ENCODE data around the gene ZNF865.

The ZNF865 gene

GRCh38 chr19:55588738-55589137, 16.7 kb upstream of the ZNF865 start:
- no peak for DNase-seq

GRCh38 chr19:55590109-55590508, 15.3 kb upstream of the ZNF865 start:
- no peak for DNase-seq

- peak; percentile 29 for DNase-seq
Measured at GRCh38 chr19:55590617-55591016, 14.8 kb upstream of the ZNF865 start.

- DNase-seq: no peak
Measured at GRCh38 chr19:55591555-55591954, 13.9 kb upstream of the ZNF865 start.

GRCh38 chr19:55592391-55593090, 12.9 kb upstream of the ZNF865 start:
- no peak for DNase-seq

- DNase-seq: no peak
Measured at GRCh38 chr19:55593096-55593772, 12.2 kb upstream of the ZNF865 start.

- no peak for DNase-seq
Measured at GRCh38 chr19:55594996-55595545, 10.4 kb upstream of the ZNF865 start.

- DNase-seq: no peak
Measured at GRCh38 chr19:55596304-55596703, 9.1 kb upstream of the ZNF865 start.

GRCh38 chr19:55597501-55597921, 7.9 kb upstream of the ZNF865 start:
- DNase-seq: no peak

- DNase-seq: no peak
Measured at GRCh38 chr19:55598034-55598433, 7.4 kb upstream of the ZNF865 start.

GRCh38 chr19:55598719-55599467, 6.6 kb upstream of the ZNF865 start:
- peak; percentile 97 for DNase-seq

- peak; percentile 99 for DNase-seq
Measured at GRCh38 chr19:55599468-55599841, 6.0 kb upstream of the ZNF865 start, which contains the start of gene FIZ1. FIZ1 (minus strand) TSS chr19:55599517; CDS start chr19:55597865, 1,652 bp downstream.

GRCh38 chr19:55599842-55600661, 5.4 kb upstream of the ZNF865 start, which contains the start of gene ZNF524:
ZNF524 (plus strand) TSS chr19:55600288; CDS start chr19:55602113, 1,825 bp downstream.
- peak; percentile 92 for DNase-seq

GRCh38 chr19:55600662-55601028, 4.8 kb upstream of the ZNF865 start:
- no peak for DNase-seq

- DNase-seq: no peak
Measured at GRCh38 chr19:55601084-55601483, 4.4 kb upstream of the ZNF865 start.

- DNase-seq: no peak
Measured at GRCh38 chr19:55602104-55603001, 3.1 kb upstream of the ZNF865 start.

- DNase-seq: no peak
Measured at GRCh38 chr19:55603115-55603514, 2.3 kb upstream of the ZNF865 start.

GRCh38 chr19:55603581-55604292, 1.7 kb upstream of the ZNF865 start:
- no peak for DNase-seq

GRCh38 chr19:55605207-55605636, 225 bp upstream of the ZNF865 start:
- DNase-seq: peak; percentile 99

- no peak for DNase-seq
Measured at GRCh38 chr19:55606471-55606787, 982 bp downstream of the ZNF865 start.

- no peak for DNase-seq
Measured at GRCh38 chr19:55606817-55607216, 1.4 kb downstream of the ZNF865 start.

Measured in activated CD4-positive, alpha-beta T cell treated with anti-CD3 and anti-CD28 coated beads, Interleukin-10, Interleukin-2, amounts not matched to agents 100 ng/mL and 50 ng/mL, durations not matched to agents 16 hours and 8 hours (primary cell).